DND-41 (cell line): ENCODE data around the gene TENT4B.

Source experiments
- ATAC-seq: fragments of 200-7000 bp; cut with Tn5 transposase; 3 replicates; pipeline ENCODE4 v1.9.1; 2021; ENCODE audit warnings: low read depth; ENCODE audit not compliant: insufficient read depth
- DNase-seq: peaks from one replicate; pipeline ENCODE4 v3.0.0-alpha.2; 2020
- H2AFZ ChIP-seq: 2 replicates; pipeline ENCODE4 v1.6.0; 2012; ENCODE audit warnings: low read depth, low read length
- H3K27ac ChIP-seq: 2 replicates; pipeline ENCODE4 v1.5.1; 2012; ENCODE audit warnings: low read length, inconsistent platforms
- H3K27me3 ChIP-seq: fragments of 200-600 bp; sonication (generic); 2 replicates; pipeline ENCODE4 v1.6.0; 2012; ENCODE audit warnings: low read length, mild to moderate bottlenecking, inconsistent platforms; ENCODE audit not compliant: insufficient read depth, poor library complexity
- H3K36me3 ChIP-seq: 2 replicates; pipeline ENCODE4 v1.5.1; 2012; ENCODE audit warnings: low read length, inconsistent platforms; ENCODE audit not compliant: insufficient read depth
- H3K4me1 ChIP-seq: 2 replicates; pipeline ENCODE4 v1.5.1; 2012; ENCODE audit warnings: mild to moderate bottlenecking, low read length; ENCODE audit not compliant: insufficient read depth
- H3K4me2 ChIP-seq: 2 replicates; pipeline ENCODE4 v1.6.0; 2012; ENCODE audit warnings: mild to moderate bottlenecking, moderate library complexity, low read length, inconsistent platforms; ENCODE audit not compliant: insufficient read depth
- H3K4me3 ChIP-seq, 2 experiments: fragments of 200-600 bp in 1 of 2; shearing (Covaris generic) in 1 of 2; 2 replicates each; pipeline ENCODE4 v1.5.1; 2012 to 2016; ENCODE audit warnings: inconsistent platforms in 2 of 2, low read length in 2 of 2, mild to moderate bottlenecking in 2 of 2, low read depth in 1 of 2, moderate library complexity in 1 of 2
- H3K79me2 ChIP-seq: 2 replicates; pipeline ENCODE4 v1.6.0; 2012; ENCODE audit warnings: low read length, inconsistent platforms; ENCODE audit not compliant: insufficient read depth
- H3K9ac ChIP-seq: 2 replicates; pipeline ENCODE4 v1.6.0; 2012; ENCODE audit warnings: low read depth, mild to moderate bottlenecking, inconsistent platforms, low read length, moderate library complexity
- H3K9me3 ChIP-seq: 2 replicates; pipeline ENCODE4 v1.5.1; 2012; ENCODE audit warnings: low read length, moderate library complexity, mild to moderate bottlenecking, inconsistent platforms; ENCODE audit not compliant: insufficient read depth, severe bottlenecking
- H4K20me1 ChIP-seq: 2 replicates; pipeline ENCODE4 v1.6.0; 2012; ENCODE audit warnings: low read length; ENCODE audit not compliant: insufficient read depth
- CTCF ChIP-seq: IDR thresholded peaks from 2 replicates; pipeline ENCODE4 v1.5.1; 2012; ENCODE audit warnings: borderline replicate concordance, low read length, moderate library complexity, mild to moderate bottlenecking; ENCODE audit not compliant: poor library complexity, severe bottlenecking; ENCODE audit errors: extremely low read depth
- EZH2 ChIP-seq: IDR thresholded peaks from 3 replicates; pipeline ENCODE4 v1.6.1; 2012; ENCODE audit warnings: borderline replicate concordance, low read depth, mild to moderate bottlenecking, moderate library complexity, low read length, inconsistent platforms; ENCODE audit not compliant: severe bottlenecking

TENT4B gene

GRCh38 chr16:50255538-50255937 is 102.4 kb downstream of the TENT4B start:
- no peaks in the 10 kb centered on the region for H3K9me3 ChIP-seq

GRCh38 chr16:50256604-50257003 is 103.5 kb downstream of the TENT4B start:
- H3K79me2 ChIP-seq: no peaks in the 10 kb centered on the region
- DNase-seq (no peak), ATAC-seq (no peak)
- H3K27ac ChIP-seq: no peak overlapping the region
- H3K36me3 ChIP-seq: no peaks in the 10 kb centered on the region
- peaks cover 12% of the 10 kb centered on the region for H4K20me1 ChIP-seq
- no peak overlapping the region for H3K4me3 ChIP-seq
- no peak for TF ChIP-seq CTCF
- no peak for TF ChIP-seq EZH2
- H3K9ac ChIP-seq: no peak overlapping the region
- no peak overlapping the region for H2AFZ ChIP-seq
- H3K27me3 ChIP-seq: peaks cover 22% of the 10 kb centered on the region
- no peak overlapping the region for H3K4me2 ChIP-seq
- H3K4me1 ChIP-seq: peaks cover 7% of the 10 kb centered on the region; the same call in 1 of the 2 replicates
- no peaks in the 10 kb centered on the region for H3K9me3 ChIP-seq

More at GRCh38 chr16:50255538-50255937, 102.4 kb downstream of the TENT4B start:
- no peak overlapping the region for H3K4me3 ChIP-seq
- TF ChIP-seq CTCF (no peak), EZH2 (no peak)
- no peak overlapping the region for H2AFZ ChIP-seq
- no peak overlapping the region for H3K27ac ChIP-seq
- no peak overlapping the region for H3K4me2 ChIP-seq
- no peak overlapping the region for H3K9ac ChIP-seq
- H4K20me1 ChIP-seq: peaks cover 12% of the 10 kb centered on the region
- DNase-seq (no peak), ATAC-seq (no peak)
- no peaks in the 10 kb centered on the region for H3K79me2 ChIP-seq
- no peaks in the 10 kb centered on the region for H3K36me3 ChIP-seq
- H3K27me3 ChIP-seq: peaks cover 22% of the 10 kb centered on the region
- H3K4me1 ChIP-seq: peaks cover 7% of the 10 kb centered on the region; the same call in 1 of the 2 replicates

- Histone ChIP-seq H3K36me3 (no peaks in the 10 kb centered on the region), H3K9ac (no peak overlapping the region), H3K9me3 (no peaks in the 10 kb centered on the region), H3K27me3 (peaks cover 22% of the 10 kb centered on the region), H2AFZ (no peak overlapping the region), H4K20me1 (peaks cover 9% of the 10 kb centered on the region; the same call in 1 of the 2 replicates), H3K4me2 (no peak overlapping the region), H3K27ac (no peak overlapping the region), H3K4me3 (no peak overlapping the region), H3K79me2 (no peaks in the 10 kb centered on the region), H3K4me1 (peaks cover 7% of the 10 kb centered on the region; the same call in 1 of the 2 replicates)
- no peak for TF ChIP-seq CTCF
- TF ChIP-seq EZH2: no peak
- no peak for ATAC-seq
- no peak for DNase-seq
Measured at GRCh38 chr16:50257876-50258275, 104.8 kb downstream of the TENT4B start.
